ENCODE results near the gene A3GALT2.

GRCh38 chr1:33364565-33364918, 43.6 kb upstream of the A3GALT2 start:
- TF ChIP-seq ZBTB21 (tag by site-specific recombination; IDR thresholded peaks at IDR 0.05) (no peak), SCRT2 (tag by site-specific recombination; IDR thresholded peaks at IDR 0.05) (no peak)
